Activated T-cell treated with anti-CD3 and anti-CD28 coated beads, Interleukin-2, amount 50 U/mL, for 4 hours (primary cell): ENCODE results near the gene FAM89A. TPM values are rescaled to one million over a fixed set of nuclear protein-coding genes. Genes with fewer than 3 reads are reported as not detected.
"Not testable (repeated sequence)": the region's sequence is repeated elsewhere in the genome, so short reads cannot be mapped to it uniquely, and the experiment has no call there.

Source experiments
- ATAC-seq, 2 donors: fragments of 200-7000 bp; cut with Tn5 transposase; one replicate each; pipeline ENCODE4 v1.10.0; 2021
- DNase-seq: peaks from one replicate; pipeline ENCODE4 v3.0.0-alpha.2; 2020
- H3K27me3 Mint-ChIP-seq: one replicate; pipeline ENCODE4 v1.8.0; 2021; ENCODE audit warnings: low read depth, mixed read lengths
- H3K36me3 Mint-ChIP-seq: one replicate; pipeline ENCODE4 v1.8.0; 2022; ENCODE audit warnings: mixed read lengths; ENCODE audit not compliant: insufficient read depth
- H3K4me1 Mint-ChIP-seq: one replicate; pipeline ENCODE4 v1.8.0; 2021; ENCODE audit warnings: low read depth, mixed read lengths
- H3K4me3 Mint-ChIP-seq: one replicate; pipeline ENCODE4 v1.8.0; 2021; ENCODE audit warnings: mild to moderate bottlenecking, moderate library complexity, mixed read lengths
- H3K9me3 Mint-ChIP-seq: one replicate; pipeline ENCODE4 v1.8.0; 2021; ENCODE audit warnings: mixed read lengths
- total RNA-seq, 3 donors: library from RNA; stranded (reverse); gene quantifications; one replicate each; pipeline ENCODE4 v1.2.1, GENCODE V29; 2021

FAM89A gene
- total RNA-seq, 3 donors from 2014 or later: 18.1 to 18.9 (median 18.8) TPM

DNA sequence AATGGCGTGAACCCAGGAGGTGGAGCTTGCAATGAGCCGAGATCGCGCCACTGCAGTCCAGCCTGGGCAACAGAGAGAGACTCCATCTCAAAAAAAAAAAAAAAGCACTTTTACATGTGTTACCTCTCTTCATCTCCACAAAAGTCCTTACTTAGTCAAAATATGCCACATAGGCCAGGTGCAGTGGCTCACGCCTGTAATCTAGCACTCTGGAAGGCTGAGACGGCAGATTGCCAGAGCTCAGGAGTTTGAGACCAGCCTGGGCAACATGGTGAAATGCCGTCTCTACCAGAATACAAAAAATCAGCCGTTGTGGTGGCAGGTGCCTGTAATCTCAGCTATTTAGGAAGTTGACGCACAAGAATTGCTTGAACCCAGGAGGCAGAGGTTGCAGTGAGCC is 8.4 kb upstream of the FAM89A start:
- not testable (repeated sequence) for H3K4me3 Mint-ChIP-seq, ATAC-seq

DNA sequence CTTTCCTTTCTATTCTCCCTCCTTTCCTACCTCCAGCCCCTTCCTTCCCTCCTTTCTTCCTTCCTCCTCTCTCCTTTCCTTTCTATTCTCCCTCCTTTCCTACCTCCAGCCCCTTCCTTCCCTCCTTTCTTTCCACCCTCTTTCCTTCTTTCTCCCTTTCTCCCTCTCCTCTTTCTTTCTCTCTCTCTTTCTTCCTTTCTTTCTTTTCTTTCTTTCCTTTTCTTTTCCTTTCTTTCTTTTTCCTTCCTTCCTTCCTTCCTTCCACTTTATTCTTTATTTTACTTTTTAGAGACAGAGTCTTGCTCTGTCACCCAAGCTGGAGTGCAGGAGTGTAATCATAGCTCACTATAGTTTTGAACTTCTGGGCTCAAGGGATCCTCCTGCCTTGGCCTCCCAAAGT is 7.5 kb upstream of the FAM89A start:
- not testable (repeated sequence) for H3K4me1 Mint-ChIP-seq, DNase-seq, H3K9me3 Mint-ChIP-seq, H3K4me3 Mint-ChIP-seq, H3K36me3 Mint-ChIP-seq, ATAC-seq
- H3K27me3 Mint-ChIP-seq: peaks cover 16% of the 10 kb centered on the region

More for the DNA sequence above, 8.4 kb upstream of the FAM89A start:
- H3K36me3 Mint-ChIP-seq, DNase-seq, H3K9me3 Mint-ChIP-seq: not testable (repeated sequence)
- Mint-ChIP-seq H3K27me3 (peaks cover 16% of the 10 kb centered on the region), H3K4me1 (peaks cover 11% of the 10 kb centered on the region)

- Mint-ChIP-seq H3K9me3 (peaks cover 6% of the 10 kb centered on the region), H3K36me3 (no peaks in the 10 kb centered on the region), H3K4me1 (peaks cover 6% of the 10 kb centered on the region), H3K4me3 (no peak overlapping the region), H3K27me3 (peaks cover 16% of the 10 kb centered on the region)
- DNase-seq (no peak), ATAC-seq (no peak)
These were observed 6.8 kb upstream of the FAM89A start for GRCh38 chr1:231046730-231047395.

DNA sequence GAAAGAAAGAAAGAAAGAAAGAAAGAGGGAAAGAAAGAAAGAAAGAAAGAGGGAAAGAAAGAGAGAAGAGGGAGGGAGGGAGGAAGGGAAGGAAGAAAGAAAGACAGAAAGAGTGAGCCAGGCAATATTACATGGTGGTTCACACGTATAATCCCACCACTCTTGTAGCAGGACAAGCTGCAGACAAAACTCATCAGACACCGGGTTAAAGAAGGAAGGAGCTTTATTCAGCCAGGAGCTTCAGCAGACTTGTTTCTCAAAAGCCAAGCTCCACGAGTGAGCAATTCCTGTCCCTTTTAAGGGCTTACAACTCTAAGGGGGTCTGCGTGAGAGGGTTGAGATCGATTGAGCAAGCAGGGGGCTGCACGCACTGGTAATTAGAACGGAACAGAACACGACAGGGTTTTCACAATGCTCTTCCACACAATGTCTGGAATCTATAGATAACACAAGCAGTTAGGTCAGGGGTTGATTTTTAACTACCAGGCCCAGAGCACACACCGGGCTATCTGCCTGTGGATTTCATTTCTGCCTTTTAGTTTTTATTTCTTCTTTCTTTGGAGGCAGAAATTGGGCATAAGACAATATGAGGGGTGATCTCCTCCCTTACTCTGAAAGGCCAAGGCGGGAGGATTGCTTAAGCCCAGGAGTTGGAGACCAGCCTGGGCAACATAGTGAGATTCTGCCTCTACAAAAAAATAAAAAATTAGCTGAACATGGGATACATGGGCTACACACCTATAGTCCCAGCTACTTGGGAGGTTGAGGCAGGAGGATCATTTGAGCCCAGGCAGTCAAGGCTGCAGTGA is 6.1 kb upstream of the FAM89A start:
- not testable (repeated sequence) for H3K4me3 Mint-ChIP-seq, ATAC-seq, DNase-seq, H3K9me3 Mint-ChIP-seq, H3K36me3 Mint-ChIP-seq, H3K4me1 Mint-ChIP-seq
- peaks cover 16% of the 10 kb centered on the region for H3K27me3 Mint-ChIP-seq

DNA sequence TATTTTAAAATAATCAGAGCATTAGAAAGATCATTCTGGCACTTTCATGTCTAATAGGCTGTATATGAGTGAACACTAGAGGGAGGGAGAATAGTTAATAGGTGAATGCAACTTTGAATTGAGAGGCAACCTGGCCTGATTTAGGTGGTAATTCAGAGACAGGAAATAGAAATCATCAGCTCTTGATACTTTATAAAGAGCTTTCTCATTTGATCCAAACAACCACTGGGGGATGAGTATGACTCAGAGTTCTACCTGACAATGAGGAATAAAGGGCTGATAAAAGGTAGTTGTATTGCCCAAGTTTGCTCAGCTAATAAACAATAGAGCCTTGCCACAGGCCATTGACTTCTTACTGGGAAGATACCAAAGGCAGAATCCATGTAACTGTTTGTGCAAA is 5.2 kb upstream of the FAM89A start:
- H3K27me3 Mint-ChIP-seq: peaks cover 16% of the 10 kb centered on the region
- peaks cover 6% of the 10 kb centered on the region for H3K9me3 Mint-ChIP-seq
- H3K4me1 Mint-ChIP-seq: peaks cover 10% of the 10 kb centered on the region
- ATAC-seq (no peak), DNase-seq (no peak)
- no peaks in the 10 kb centered on the region for H3K36me3 Mint-ChIP-seq
- H3K4me3 Mint-ChIP-seq: no peak overlapping the region

DNA sequence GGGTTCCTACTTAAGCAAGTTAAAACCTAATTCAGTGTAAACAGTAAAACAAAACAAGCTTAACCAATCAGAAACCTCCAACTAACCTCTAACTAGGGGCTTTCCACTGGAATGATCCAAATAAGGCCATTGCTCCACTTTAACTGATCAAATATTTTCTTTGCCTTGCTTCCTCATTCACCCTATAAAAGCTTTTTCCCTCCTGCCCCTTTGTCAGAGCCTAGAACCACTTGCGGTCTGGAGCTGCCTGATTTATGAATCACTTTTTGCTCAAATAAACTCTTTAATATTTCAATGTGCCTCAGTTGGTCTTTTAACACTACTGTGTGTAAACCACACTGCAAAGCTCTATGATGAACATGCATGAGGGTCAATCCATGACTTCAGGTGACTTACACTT is 4.5 kb upstream of the FAM89A start:
- DNase-seq (no peak), ATAC-seq (no peak)
- Mint-ChIP-seq H3K36me3 (no peaks in the 10 kb centered on the region), H3K4me1 (peaks cover 10% of the 10 kb centered on the region), H3K4me3 (no peak overlapping the region), H3K9me3 (peaks cover 6% of the 10 kb centered on the region), H3K27me3 (peaks cover 16% of the 10 kb centered on the region)

GRCh38 chr1:231041719-231042261 is 1.7 kb upstream of the FAM89A start:
- Mint-ChIP-seq H3K27me3 (peaks cover 3% of the 10 kb centered on the region), H3K9me3 (peaks cover 6% of the 10 kb centered on the region), H3K36me3 (peaks cover 3% of the 10 kb centered on the region), H3K4me3 (peak overlapping the region; percentile 70), H3K4me1 (peaks cover 24% of the 10 kb centered on the region)
- DNase-seq: no peak
- no peak for ATAC-seq

DNA sequence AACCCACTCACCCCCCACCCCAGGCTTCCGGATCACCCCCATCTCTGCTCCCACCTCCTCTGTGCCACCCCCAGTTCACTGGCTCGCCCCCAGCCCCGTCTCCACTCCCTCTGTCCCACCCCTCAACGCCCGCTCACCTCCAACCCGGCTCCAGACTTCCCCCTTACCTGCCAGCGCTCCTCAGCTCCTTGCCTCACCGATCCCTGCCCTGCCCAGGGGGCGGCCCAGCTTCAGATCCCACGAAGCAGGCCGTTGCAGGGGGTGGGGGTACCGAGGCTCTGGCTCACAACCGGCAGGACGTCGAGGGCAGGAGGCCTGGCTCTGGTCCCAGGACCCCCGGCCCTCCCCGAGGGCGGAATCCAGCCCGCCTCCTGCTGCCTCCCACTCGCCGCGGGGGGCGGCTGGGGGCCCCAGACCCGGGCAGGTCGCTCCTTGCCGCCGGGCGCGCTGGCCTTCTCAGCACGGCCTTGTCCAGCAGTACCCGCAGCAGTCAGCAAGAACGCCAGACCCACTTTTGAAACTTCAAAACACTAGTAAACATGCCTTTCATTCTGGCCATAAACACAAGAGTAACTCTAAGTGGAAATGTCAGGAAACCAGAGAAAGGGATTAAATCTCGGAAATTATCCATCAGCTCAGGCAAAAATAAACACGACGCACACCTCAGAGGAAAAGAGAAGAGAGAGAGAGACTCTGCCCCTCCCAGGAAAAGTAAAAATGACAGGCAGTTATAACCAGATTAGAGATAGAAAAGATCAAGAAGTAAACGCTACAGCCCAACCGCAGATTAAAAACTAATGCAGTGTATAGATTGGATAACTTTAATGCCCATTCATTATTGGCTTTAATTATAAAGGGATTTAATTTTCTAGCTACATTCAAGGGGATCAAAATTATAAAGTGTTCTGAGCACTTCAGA is 1.0 kb upstream of the FAM89A start:
- Mint-ChIP-seq H3K27me3 (peaks cover 3% of the 10 kb centered on the region), H3K4me1 (peaks cover 31% of the 10 kb centered on the region), H3K9me3 (peaks cover 6% of the 10 kb centered on the region), H3K4me3 (peak overlapping the region; percentile 70), H3K36me3 (peaks cover 5% of the 10 kb centered on the region)
- DNase-seq (no peak), ATAC-seq (no peak)

DNA sequence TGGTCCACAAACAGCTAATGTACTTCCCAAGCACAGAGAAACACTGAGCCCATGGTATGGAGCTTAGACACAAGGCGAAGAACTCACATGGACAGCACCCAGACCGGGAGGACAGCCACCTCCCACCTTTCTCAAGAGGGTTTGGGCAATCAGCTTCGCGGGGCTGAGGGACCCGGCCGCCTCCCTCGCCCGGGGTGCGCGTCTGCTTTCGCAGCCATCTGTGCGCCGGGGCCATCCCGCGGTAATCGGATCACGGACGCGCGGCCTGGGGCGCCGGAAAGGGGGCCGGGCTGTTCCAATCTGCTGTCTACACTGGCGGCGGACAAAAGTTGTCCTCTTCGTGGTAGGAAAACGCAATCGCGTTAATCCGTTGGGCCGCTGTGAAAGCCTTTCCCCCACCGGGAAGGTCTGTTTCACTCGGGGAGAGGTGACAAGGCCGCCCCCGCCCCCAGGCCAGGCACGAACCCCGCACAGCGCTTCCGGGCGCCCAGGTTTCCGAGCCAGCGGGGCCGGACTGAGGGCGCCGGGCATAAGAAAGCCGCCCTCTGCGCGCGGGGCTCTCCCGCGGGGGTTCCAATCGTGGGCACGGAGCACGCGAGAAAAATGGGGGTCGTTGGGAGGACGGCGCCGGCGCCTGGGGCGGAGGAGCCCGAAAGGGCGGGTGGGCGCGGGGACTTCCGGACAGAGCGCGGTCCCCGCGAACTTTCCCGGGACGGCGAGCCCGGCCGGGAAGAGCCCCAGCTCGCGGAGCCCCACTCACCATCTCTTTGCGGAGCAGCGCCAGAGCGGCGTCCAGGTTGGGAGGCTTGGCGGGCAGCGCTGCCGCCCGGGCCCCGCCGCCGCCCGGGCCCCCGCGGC is 664 bp downstream of the FAM89A start:
- peaks cover 5% of the 10 kb centered on the region for H3K36me3 Mint-ChIP-seq
- ATAC-seq (peak; percentile 48 to 54), DNase-seq (peak; percentile 30)
- H3K9me3 Mint-ChIP-seq: no peaks in the 10 kb centered on the region
- peaks cover 26% of the 10 kb centered on the region for H3K4me1 Mint-ChIP-seq
- no peaks in the 10 kb centered on the region for H3K27me3 Mint-ChIP-seq
- peak overlapping the region; percentile 81 for H3K4me3 Mint-ChIP-seq

GRCh38 chr1:231037585-231038517 is 2.2 kb downstream of the FAM89A start:
- Mint-ChIP-seq H3K4me3 (peak overlapping the region; percentile 81), H3K9me3 (no peaks in the 10 kb centered on the region), H3K4me1 (peaks cover 26% of the 10 kb centered on the region), H3K36me3 (peaks cover 5% of the 10 kb centered on the region), H3K27me3 (no peaks in the 10 kb centered on the region)
- ATAC-seq (no peak), DNase-seq (no peak)

DNA sequence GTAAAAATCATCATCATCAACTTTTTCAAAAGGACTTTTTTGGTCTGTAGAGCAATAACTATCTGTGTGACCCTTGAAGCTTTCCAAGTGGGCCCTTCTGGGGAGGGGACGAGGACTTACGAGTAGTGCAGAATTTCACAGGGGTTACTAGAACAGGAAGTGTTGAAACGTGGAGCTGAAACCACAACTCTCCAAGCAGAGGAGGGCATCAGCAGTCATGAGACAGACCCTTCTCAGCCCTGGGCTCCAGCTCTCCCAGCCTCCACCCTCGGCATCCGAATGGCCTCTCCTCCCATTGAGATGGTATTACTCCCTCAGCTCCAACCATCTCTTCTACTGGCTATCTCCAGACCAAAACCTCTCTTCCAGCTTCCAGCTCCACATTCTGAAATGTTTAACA is 3.6 kb downstream of the FAM89A start:
- ATAC-seq: no peak
- Mint-ChIP-seq H3K4me1 (peaks cover 25% of the 10 kb centered on the region), H3K36me3 (peaks cover 5% of the 10 kb centered on the region), H3K9me3 (no peaks in the 10 kb centered on the region), H3K27me3 (no peaks in the 10 kb centered on the region), H3K4me3 (no peak overlapping the region)
- DNase-seq: no peak

DNA sequence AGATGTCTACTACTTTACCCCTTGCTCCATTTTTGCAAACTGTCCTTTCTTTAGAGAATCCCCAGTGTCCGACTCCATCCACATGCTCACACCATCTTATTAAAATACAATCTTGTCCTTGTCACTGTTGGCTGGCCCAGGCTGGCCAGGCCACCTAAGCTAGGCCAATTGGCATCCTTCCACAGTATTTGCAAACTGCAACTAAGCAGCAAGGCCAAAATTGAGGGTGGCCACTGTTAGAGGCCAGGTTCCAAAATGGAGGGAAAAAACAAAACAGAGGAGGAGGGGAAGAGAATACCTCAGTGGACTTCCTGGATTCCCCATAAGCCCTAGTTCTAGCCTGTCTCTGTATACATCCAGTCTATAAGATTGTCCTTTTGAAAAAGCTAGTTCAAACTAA is 4.3 kb downstream of the FAM89A start:
- Mint-ChIP-seq H3K4me1 (peaks cover 22% of the 10 kb centered on the region), H3K27me3 (no peaks in the 10 kb centered on the region), H3K4me3 (no peak overlapping the region), H3K36me3 (peaks cover 5% of the 10 kb centered on the region), H3K9me3 (no peaks in the 10 kb centered on the region)
- ATAC-seq: no peak
- DNase-seq: no peak
